SKM-1 (cell line): ENCODE results near the gene OXSM.

Experiments used
- DNase-seq: peaks from one replicate; lab custom pipeline; 2025; ENCODE audit not compliant: unreplicated experiment; lab: John Stamatoyannopoulos, UW

OXSM gene

DNA sequence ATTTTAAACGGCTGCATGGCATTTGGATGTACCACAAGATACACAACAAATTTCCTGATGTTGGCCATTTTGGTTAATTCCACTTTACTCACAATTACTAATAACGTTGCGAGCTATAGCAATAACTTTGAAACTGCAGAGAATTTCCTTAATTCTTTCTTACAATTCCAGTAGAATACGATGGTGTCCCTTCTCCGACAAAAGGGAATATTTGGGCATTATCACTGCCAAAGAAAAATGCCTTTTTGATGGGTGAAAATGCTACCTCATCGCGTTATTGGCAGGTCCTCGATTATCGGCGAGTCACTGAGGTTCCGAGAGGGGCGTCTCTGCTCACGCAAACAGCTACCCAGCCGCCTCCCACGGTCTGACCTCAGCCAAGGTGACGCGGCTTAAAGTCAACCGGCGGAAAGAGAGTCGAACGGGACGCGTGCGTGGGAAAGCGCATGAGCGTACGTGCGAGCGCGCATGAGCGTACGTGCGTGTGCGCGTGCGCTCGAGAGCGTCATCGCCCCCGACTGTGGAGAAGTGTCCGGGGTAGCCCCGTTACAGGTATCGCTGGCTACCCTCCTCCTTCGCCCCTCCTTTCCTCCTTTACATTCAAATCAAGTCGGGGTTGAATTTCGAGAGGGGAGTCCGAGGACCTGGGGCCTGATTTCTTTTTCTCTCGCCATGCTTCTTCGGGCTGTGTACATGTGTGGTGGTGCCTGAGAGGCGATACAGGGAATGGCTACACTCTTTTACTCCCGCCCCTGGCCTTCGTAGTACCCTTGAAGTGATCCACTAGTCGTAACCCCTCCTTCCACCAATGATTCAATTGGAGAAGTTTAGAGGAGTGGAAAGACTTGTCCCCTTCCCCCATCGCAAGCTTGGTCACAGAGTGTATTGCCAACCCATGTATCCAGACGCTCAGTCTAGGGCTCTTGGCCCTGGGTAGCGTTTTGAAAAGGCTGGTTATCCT lies at the start of gene OXSM:
Gene OXSM (plus strand): TSS at position 495 of the 961 bp plus-strand sequence. CDS start 931 bp downstream, outside the sequence.
- peak; percentile 86 for DNase-seq

DNA sequence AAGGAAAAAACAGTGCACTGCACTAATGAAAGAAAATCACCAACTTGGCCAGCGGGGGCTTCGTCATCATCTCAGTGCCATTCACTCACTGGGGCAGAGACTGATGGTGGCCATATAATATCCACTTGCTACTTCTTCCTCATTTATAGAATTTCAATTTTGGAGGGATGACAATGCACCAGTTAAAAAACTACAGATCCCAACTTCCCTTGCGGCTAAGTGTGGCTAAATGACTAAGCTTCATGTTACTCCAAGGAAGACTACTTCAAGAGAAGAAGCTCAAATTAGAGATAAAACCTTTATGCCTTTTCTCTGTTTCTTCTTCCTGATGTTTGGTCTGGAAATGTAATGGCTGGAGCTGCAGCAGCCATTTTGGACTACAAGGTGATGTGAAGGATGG lies 45.4 kb upstream of the OXSM start:
- no peak for DNase-seq

DNA sequence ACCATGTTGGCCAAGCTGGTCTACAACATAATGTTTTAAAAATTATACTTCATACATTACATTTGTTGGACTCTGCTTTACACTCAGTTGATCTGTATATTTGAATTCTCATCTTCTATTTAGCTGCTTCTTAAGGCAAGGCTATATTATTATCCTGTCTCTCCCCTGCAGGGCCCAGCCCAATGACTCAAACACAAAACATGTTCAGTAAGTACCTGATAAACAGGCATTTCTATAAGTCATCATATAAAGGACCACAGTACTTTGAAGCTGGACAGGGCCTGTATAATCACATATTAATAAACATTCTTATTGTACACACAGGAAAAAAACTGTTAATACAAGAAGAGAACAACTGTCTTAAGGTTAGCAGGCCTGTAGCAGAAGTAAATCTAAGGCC lies 42.9 kb upstream of the OXSM start:
- no peak for DNase-seq

DNA sequence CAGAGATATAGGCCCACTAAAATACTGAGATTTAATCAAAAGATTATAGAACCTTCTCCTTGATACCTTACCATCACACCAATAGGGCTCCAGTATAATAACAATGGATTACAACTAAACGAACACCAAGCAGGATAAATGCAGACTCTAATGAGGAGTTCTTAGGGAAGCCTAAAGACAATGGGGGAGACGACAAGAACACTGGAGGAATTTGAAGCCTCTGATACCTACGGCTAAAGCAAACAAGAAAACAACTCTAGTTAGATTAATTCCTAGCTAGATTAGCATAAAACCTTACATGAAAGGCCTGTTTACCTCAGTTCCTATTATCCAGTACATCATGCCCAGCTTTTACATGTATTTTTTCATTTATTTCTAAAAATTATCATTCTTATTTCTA lies 41.7 kb upstream of the OXSM start:
- DNase-seq, result no peak

DNA sequence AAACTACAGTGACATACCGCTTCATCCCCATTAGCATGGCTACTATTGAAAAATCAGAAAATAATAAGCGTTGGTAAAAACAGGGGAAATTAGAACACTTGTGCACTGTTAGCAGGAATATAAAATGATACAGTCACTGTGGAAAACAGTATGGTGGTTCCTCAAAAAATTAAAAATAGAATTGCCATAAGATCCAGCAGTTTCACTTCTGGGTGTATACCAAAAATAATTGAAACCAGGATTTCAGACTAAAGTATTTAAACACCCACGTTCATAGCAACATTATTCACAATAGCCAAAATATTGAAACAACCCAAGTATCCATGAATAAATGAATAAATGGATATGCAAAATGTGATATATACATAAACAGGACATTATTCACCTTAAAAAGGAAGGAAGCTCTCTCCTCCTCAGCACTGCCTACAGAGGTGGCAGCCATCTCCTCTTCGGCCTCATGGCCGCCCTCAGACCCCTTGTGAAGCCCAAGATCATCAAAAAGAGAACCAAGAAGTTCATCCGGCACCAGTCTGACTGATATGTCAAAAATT lies 40.8 kb upstream of the OXSM start:
- no peak for DNase-seq

DNA sequence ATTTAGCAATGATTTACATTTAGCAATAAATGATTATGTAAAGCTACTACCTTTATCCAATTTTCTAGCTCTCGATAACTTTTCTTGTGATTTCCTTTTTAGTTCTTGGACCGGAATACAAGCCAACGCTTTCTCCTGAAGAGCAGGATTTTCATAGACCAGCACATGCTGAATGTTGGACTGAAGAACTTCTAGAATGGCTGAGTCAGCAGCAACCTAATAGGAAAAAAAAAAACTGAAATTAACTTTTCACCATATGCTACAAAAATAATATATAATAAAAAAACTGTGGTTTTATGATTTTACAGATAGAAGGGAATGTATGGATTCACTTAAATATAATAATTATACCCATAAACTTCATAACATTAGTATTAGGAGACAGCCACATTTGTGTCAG lies 38.8 kb upstream of the OXSM start:
- DNase-seq, result no peak

DNA sequence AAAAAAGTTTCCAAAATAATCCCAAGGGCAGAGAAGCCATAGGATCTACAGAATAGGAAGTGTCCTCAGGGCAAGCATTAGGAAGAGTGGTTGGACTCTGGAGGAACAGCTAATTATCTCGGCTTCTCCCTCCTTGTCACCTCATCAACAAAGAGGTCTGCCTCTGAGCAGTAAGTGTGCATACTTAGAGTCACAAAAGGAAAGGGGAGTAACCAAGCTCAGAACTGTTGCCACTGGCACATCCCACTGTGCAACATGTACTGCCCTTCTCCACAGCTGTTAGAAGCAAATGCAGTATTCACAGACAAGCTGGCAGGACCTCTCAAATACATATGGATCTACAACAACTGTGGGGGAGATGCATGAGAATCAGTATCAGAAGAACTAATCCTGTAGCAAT lies 38.2 kb upstream of the OXSM start:
- DNase-seq, result no peak

DNA sequence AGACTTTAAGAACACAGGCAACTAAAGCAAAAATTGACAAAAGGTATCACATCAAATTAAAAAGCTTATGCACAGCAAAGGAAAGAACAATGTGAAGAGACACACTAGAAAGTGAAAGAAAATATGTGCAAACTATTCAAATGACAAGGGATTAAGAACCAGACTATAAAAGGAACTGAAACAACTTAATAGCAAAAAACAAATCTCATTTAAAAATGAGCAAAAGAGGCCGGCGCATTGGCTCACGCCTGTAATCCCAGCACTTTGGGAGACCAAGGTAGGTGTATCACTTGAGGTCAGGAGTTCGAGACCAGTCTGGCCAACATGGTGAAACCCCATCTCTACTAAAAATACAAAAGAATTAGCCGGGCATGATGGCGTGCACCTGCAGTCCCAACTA lies 21.0 kb upstream of the OXSM start:
- no peak for DNase-seq

DNA sequence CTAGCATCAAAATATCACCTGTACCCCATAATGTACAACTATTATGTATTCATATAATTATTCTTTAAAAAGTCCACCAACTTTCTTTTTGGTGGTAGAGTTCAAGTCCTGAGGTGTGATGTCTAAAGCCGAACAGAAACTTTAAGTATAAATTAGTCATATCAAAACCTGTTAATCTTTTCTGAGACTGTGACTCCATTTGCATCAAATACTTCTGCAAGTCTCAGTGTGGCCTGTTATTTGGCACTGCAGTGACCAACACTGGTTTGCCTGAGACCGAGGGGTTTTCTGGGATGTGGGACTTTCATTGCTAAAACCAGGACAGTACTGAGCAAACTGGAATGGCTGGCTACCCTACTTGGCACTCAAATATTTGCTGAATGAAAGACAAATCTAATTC lies 14.0 kb upstream of the OXSM start:
- DNase-seq, result no peak

DNA sequence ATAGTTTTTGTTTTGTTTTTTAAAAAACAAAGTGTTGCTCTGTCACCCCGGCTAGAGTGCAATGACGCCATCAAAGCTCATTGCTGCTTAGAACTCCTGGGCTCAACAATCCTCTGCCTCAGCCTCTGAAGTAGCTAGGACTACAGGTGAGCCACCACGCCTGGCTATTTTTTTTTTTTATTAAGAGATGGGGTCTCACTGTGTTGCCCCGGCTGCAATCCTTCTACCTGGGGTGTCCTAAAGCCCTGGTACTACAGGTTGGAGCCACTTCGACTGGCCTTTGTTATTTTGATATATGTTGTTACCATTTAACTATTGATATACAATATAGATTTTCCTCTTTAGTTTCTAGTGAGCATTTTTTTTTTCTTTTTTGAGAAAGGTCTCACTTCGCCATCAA lies 9.3 kb upstream of the OXSM start:
- no peak for DNase-seq

DNA sequence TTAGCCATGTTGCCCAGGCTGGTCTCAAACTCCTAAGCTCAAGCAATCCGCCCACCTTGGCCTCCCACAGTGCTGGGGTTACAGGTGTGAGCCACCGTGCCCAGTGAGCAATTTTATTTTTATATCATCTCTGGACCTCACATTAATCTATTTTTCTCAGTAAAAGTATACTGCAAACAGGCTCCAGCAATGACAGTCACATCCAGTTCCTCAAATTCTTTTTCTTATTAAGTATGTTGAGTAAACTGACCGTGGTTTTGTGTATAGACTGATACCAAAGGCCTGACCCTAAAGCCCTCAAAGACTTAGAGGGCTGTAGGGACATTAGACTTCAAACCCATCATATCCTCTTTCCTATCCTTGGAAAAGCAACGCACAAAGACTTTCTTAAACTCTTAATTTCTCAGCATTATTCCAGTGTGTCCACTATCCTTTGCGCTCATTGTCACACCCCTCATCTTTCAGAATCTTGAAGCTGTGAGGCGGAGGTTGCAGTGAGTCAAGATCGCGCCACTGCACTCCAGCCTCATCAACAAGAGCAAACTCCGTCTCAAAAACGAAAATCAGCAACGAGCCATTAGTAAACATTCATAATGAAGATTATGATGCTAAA lies 8.6 kb upstream of the OXSM start:
- DNase-seq, result no peak

DNA sequence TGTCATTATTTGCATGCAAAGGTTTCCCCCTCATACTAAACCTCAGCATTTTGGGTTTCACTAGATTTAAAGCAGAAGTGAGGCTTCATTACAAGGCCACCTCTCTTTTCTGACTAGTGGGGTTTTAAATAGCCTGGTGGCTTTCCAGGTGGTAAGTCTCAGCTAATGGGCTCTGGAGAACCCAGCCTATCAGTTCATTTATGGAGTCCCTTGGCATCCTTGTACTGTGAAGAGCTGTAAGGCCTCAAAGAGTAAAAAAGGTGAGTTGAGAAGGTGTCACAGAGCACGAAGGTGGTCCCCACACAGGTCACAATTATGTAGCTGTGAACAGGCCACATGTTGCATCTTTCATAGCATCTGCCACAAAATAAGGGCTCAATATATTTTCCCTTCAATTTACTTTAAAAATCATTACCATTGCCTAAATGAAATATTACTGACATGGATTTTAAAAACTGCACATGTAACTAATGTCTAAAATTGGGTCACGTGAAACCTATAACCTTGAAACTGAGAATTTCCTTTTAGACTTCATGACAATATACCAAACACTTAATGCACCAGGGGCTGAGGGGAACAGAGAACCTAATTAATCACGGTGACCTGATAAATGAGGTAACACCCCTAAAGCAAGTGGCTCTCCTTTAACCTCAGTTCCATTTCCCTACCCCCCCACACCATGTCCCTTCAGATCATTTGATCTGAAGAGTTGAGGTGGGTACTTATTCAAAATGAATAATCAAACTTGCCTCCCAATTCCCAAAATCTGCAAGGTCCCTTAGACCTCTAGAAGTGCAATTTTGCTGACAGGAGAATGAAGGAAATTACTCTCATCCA lies 7.9 kb upstream of the OXSM start:
- no peak for DNase-seq

DNA sequence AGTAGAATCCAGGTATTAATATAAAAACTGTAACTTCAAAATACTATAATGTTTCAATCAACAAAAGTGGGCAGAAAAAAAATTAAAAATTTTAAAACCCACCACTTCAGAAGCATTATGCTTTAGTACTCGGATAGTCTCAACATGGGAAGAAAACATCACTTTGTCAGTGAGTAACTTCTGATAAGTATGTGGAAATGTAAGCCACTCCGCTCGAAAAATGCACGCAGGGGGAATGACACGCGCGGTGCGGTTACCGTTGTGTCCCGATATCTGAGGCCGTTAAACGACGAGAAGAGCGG lies 7.3 kb upstream of the OXSM start:
- DNase-seq, result no peak

DNA sequence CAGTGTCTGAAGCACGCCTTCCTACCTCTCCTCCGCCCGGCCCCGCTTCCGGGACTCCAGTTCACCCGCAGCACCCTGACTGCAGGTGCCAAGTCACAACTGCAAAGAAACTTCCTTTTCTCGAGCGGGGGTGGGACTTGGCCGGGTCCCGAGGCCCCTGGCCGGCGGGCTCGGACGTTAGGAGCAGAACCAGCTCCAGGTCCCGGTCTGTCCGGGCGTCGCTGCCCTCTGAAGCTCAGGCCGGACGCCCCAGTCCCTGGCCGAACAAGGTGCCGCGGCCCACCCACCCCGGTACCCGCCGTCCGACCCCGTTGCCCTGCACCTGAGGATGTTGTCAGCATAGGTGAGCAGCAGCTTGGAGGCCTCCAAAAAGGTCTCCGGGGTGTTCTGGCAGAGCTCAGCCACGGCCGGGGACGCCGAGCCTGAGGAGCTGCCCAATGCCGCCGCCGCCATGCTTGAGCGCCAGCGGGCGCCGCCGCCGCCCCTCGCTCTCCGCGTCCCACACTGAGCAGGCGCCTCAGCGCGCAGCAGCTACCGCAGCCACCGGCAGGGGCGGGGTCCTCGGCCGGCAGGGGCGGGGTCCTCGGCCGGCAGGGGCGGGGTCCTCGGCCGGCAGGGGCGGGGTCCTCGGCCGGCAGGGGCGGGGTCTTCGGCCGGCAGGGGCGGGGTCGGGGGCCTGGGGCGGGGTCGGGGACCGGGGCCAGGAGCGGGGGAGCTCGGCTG lies 6.8 kb upstream of the OXSM start, which contains the start of gene NGLY1:
Gene NGLY1 (minus strand): TSS at position 506 of the 723 bp plus-strand sequence. CDS start 53 bp downstream, at position 453.
- peak; percentile 81 for DNase-seq

DNA sequence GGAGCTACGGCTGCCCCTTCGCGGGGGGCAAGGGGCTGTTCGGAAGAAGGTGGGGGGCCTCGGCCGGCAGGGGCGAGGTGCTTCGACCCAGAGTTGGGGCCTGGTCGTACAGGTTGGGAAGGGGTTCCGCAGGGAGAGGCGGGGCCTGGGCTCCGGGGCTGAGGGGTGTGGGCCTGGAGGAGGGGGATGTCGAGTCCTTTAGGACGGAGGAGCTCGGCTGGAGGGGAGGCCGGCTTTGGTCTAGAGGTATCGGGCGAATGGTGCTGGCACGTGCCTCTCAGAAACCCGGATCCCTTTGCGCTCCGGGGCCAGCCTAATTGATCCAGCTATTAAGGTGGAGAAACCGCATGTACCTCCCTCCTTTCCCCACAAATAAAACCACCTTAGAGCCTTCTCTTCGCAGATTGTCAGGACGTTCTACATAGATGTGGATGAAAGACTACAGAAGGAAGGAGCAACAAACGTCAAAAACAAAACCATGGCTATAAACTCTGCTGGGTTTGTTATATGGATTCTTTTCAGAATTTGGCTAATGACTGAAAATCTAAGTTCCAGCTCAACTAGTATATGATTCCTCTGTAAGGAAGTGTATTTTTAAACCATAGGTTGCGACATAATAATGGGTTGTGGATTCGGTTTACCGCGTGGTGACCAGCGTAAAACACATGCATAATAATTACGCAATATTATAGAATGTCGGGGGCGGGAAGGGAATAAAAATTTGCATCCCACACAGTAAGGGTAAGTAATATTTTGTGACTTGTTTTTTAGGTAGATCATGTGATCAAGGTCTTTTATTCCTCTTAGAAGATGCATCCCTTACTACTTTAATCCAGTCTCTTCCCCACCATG lies 6.0 kb upstream of the OXSM start:
- peak; percentile 26 for DNase-seq

DNA sequence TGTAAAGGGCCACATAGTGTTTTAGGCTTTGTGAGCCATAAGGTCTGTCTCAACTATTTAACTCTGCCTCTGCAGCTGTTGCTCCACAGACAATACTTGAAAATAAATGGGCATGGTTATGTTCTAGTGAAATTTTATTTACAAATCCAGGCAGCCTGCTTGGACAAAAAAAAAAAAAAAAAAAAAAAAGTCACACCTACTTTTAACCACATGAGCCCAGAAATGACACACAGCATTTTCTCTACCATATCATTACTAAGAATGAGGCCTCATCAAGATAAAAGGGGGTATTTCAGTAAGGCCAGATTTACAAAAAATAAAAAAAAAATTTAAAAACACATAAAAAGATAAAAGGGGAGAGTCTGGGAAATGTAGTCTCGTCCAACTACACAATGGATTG lies 4.9 kb upstream of the OXSM start:
- no peak for DNase-seq

DNA sequence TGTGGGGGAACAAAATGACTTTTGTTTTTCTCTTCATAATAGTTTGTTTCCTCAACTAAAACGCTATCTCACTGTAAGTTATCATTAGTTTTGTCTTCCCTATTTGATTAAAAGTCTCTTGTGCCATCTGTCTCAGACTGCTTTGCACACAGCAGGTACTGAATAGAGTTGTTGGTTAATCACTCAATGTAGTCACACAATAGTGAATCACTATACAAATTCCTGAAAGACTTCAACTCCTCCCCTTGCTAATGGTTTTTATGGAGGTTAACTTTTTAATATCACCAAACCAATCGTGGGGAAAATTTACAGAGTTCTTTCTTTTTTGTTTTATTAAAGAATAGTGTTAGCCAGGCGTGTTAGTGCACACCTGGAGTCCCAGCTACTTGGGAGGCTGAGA lies 4.1 kb upstream of the OXSM start:
- DNase-seq, result no peak

DNA sequence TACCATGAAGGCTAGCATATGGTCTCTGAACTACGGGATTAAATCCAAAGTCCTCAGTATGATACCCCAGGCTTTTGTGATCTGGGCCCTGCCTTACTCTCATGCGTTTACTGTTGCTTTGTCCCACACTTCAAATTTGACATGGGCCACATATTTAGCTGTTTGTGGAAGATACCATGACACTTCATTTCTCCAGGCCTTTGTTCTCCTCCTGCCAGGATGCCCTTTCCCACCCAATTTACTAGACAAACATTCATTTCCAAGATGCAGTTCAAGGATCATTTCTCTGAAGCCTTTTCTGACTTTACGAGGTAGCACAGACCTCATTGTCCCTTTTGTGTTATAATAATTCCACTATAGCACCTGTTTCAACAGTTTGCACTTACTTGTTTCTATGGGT lies 2.2 kb upstream of the OXSM start:
- DNase-seq, result no peak

DNA sequence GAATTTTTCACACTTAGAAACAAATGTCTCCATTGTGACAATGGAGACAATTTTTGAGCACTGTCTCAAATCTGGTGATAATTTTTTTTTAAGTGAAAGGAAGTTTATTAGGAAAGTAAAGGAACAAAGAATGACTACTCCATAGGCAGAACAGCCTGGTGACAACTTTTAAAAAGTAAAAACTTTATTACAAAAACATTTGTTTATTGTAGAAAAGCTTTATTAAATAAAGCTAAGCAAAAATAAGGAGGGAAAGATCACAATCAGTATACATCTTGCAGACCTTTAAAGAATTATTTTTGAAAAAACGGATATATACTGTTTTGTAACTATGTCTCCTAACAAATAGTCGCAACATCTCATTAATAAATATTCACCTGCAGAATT lies 688 bp upstream of the OXSM start:
- DNase-seq, result no peak

DNA sequence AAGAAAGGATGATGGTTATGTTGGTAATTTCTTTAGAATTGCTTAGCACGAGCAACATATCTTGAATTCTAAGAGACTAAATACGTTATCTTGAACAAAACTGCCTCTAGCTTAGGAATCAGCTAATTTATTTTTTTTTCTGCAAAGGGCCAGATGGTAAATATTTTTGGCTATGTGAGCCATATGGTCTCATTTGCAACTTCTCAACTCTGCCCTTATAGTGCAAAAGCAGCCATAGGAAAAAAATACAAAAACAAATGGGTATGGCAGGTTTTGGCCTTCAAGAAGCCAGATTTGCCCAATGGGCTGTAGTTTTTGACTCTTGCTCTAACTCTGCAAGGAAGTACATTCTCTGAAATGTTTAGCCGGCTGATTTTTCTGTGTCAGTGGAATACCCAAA lies 11.9 kb downstream of the OXSM start:
- DNase-seq, result no peak
